HG03064 (cell line): ENCODE measurements around the gene CCDC71L.

Source experiments
- ATAC-seq: cut with Tn5 transposase; IDR thresholded peaks from one replicate; pipeline ENCODE4 v1.9.1; 2021; ENCODE audit warnings: low read depth; ENCODE audit not compliant: unreplicated experiment

CCDC71L gene

DNA sequence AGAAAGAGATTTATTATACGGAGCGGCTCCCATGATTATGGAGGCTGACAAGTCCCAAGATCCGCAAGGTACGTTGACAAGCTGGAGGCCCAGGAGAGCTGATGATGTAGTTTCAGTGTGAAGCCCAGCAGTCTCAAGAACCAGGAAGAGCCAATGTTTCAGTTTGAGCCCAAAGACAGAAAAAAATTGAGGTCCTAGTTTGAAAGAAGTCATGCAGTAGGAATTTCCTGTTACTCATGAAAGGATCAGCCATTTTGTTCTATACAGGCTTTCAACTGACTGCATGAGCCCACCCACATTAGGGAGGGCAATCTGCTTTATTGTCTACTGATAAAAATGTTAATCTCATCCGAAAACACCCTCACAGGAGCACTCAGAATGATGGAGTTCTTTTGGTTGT lies 51.5 kb downstream of the CCDC71L start:
- no peak for ATAC-seq

GRCh38 chr7:106608661-106609060 lies 52.3 kb downstream of the CCDC71L start:
- no peak for ATAC-seq
